GM21717 (cell line): ENCODE measurements around the gene CD81.

ENCODE experiments used
- ATAC-seq: cut with Tn5 transposase; IDR thresholded peaks from one replicate; pipeline ENCODE4 v1.9.1; 2021; ENCODE audit warnings: mild to moderate bottlenecking, moderate library complexity; ENCODE audit not compliant: unreplicated experiment

CD81 gene

GRCh38 chr11:2388431-2389376, 11.6 kb downstream of the CD81 start:
- no peak for ATAC-seq

- no peak for ATAC-seq
Observed at GRCh38 chr11:2389377-2390026, 12.4 kb downstream of the CD81 start.

GRCh38 chr11:2390091-2390724, 13.1 kb downstream of the CD81 start:
- ATAC-seq: no peak

- ATAC-seq: no peak
Observed at GRCh38 chr11:2390725-2391151, 13.6 kb downstream of the CD81 start.

- no peak for ATAC-seq
Observed at GRCh38 chr11:2391181-2391975, 14.3 kb downstream of the CD81 start.

GRCh38 chr11:2392241-2392959, 15.3 kb downstream of the CD81 start:
- ATAC-seq: no peak

GRCh38 chr11:2393111-2393868, 16.2 kb downstream of the CD81 start:
- ATAC-seq: no peak

GRCh38 chr11:2393941-2394817, 17.1 kb downstream of the CD81 start:
- ATAC-seq: no peak

- ATAC-seq: no peak
Observed at GRCh38 chr11:2394818-2395105, 17.7 kb downstream of the CD81 start.

GRCh38 chr11:2395211-2395730, 18.2 kb downstream of the CD81 start:
- no peak for ATAC-seq

- ATAC-seq: no peak
Observed at GRCh38 chr11:2395856-2396255, 18.7 kb downstream of the CD81 start.

- no peak for ATAC-seq
Observed at GRCh38 chr11:2396471-2396870, 19.4 kb downstream of the CD81 start.

GRCh38 chr11:2397005-2397404, 19.9 kb downstream of the CD81 start:
- no peak for ATAC-seq

- no peak for ATAC-seq
Observed at GRCh38 chr11:2398664-2399355, 21.7 kb downstream of the CD81 start.

GRCh38 chr11:2399488-2400068, 22.5 kb downstream of the CD81 start:
- no peak for ATAC-seq

GRCh38 chr11:2400069-2400761, 23.1 kb downstream of the CD81 start, which contains the start of gene TSSC4:
TSSC4 (plus strand) TSS chr11:2400750; CDS start chr11:2402634, 1,884 bp downstream.
- ATAC-seq: peak; percentile 70
